MCF 10A (cell line): Measurements from ENCODE around the gene MT1X. TPM values are rescaled to one million over a fixed set of nuclear protein-coding genes. Genes with fewer than 3 reads are reported as not detected.
"Not testable (repeated sequence)": the region's sequence is repeated elsewhere in the genome, so short reads cannot be mapped to it uniquely, and the experiment has no call there.

Experiments
- BruUV-seq: library from RNA; stranded (reverse); fragments of 400-500 nt; replicated peaks from 2 replicates; lab custom pipeline; 2021; lab: Mats Ljungman, UMichigan
- CTCF ChIA-PET: fragments of 300-600 bp; sonication (Branson Sonifier 250); formaldehyde crosslinking; extraction: SDS; loops from one replicate; lab custom pipeline; 2021; ENCODE audit warnings: antibody characterized with exemption, inconsistent platforms; lab: Yijun Ruan, JAX
- POLR2A ChIA-PET: fragments of 300-600, 350-650 bp; sonication (Branson Sonifier 250); formaldehyde crosslinking; extraction: SDS; loops from one replicate; lab custom pipeline; 2020; ENCODE audit warnings: antibody characterized with exemption, inconsistent platforms; lab: Yijun Ruan, JAX
- DNase-seq: peaks from one replicate; pipeline ENCODE4 v3.0.0-alpha.2; 2018; ENCODE audit not compliant: unreplicated experiment
- H3K27ac Mint-ChIP-seq: one replicate; pipeline ENCODE4 v1.8.0; 2022; ENCODE audit warnings: mild to moderate bottlenecking, low read depth, mixed read lengths; ENCODE audit not compliant: unreplicated experiment
- H3K27me3 Mint-ChIP-seq: one replicate; pipeline ENCODE4 v1.8.0; 2022; ENCODE audit warnings: mixed read lengths; ENCODE audit not compliant: insufficient read depth, unreplicated experiment
- H3K36me3 Mint-ChIP-seq: one replicate; pipeline ENCODE4 v1.8.0; 2022; ENCODE audit warnings: mild to moderate bottlenecking, moderate library complexity, mixed read lengths; ENCODE audit not compliant: insufficient read depth, unreplicated experiment
- H3K4me1 Mint-ChIP-seq: one replicate; pipeline ENCODE4 v1.8.0; 2022; ENCODE audit warnings: mixed read lengths; ENCODE audit not compliant: insufficient read depth, unreplicated experiment
- H3K4me3 Mint-ChIP-seq: one replicate; pipeline ENCODE4 v1.8.0; 2022; ENCODE audit warnings: mild to moderate bottlenecking, moderate library complexity, mixed read lengths; ENCODE audit not compliant: unreplicated experiment
- H3K9me3 Mint-ChIP-seq: one replicate; pipeline ENCODE4 v1.8.0; 2022; ENCODE audit warnings: mixed read lengths; ENCODE audit not compliant: unreplicated experiment
- CTCF ChIP-seq: fragments of 200-600 bp; IDR thresholded peaks from one replicate; pipeline ENCODE4 v1.8.0; 2022; ENCODE audit warnings: antibody characterized with exemption, mild to moderate bottlenecking; ENCODE audit not compliant: unreplicated experiment
- intact Hi-C: fragments of 100-400 bp; cut with micrococcal nuclease; formaldehyde crosslinking; loops from 2 replicates; pipeline ENCODE4 v1.14.1; 2022
- total RNA-seq: library from RNA; stranded (reverse); gene quantifications from 2 replicates; pipeline ENCODE4 v1.2.3, GENCODE V29; 2022

Gene MT1X
- total RNA-seq, 1 experiment from 2014 or later, result 108 TPM

GRCh38 chr16:56711862-56712261 lies 29.6 kb downstream of the MT1X start:
- Mint-ChIP-seq H3K4me3 (no peak overlapping the region), H3K9me3 (no peaks in the 10 kb centered on the region), H3K4me1 (no peaks in the 10 kb centered on the region), H3K27me3 (no peaks in the 10 kb centered on the region), H3K27ac (no peak overlapping the region), H3K36me3 (no peaks in the 10 kb centered on the region)
- no peak for TF ChIP-seq CTCF
- POLR2A ChIA-PET, result no interaction called here
- no TSS peak for BruUV-seq
- CTCF ChIA-PET, result no interaction called here
- intact Hi-C loops, result no loop called here
- no peak for DNase-seq

GRCh38 chr16:56713794-56714193 lies 31.5 kb downstream of the MT1X start:
- intact Hi-C loops, result no loop called here
- no TSS peak for BruUV-seq
- ChIA-PET CTCF (interaction anchor here (0.6 kb wide), 1 partner anchor 20 kb away, joined by 4 read pairs; no protein-coding TSS in a partner anchor), POLR2A (no interaction called here)
- DNase-seq, result no peak
- Mint-ChIP-seq H3K9me3 (no peaks in the 10 kb centered on the region), H3K27me3 (no peaks in the 10 kb centered on the region), H3K27ac (no peak overlapping the region), H3K4me1 (no peaks in the 10 kb centered on the region), H3K36me3 (no peaks in the 10 kb centered on the region), H3K4me3 (no peak overlapping the region)
- TF ChIP-seq CTCF, result no peak

GRCh38 chr16:56715126-56715525 lies 32.9 kb downstream of the MT1X start:
- no peaks in the 10 kb centered on the region for H3K36me3 Mint-ChIP-seq
- BruUV-seq, result no TSS peak
- DNase-seq, result no peak
- CTCF ChIA-PET, result interaction anchor here (0.6 to 2.8 kb wide), 3 partner anchors 13 to 151 kb away, joined by 4 to 20 read pairs (median 4); no protein-coding TSS in a partner anchor
- H3K4me1 Mint-ChIP-seq, result no peaks in the 10 kb centered on the region
- no peaks in the 10 kb centered on the region for H3K9me3 Mint-ChIP-seq
- no peak for TF ChIP-seq CTCF
- intact Hi-C loops, result no loop called here
- H3K27ac Mint-ChIP-seq, result no peak overlapping the region
- no peak overlapping the region for H3K4me3 Mint-ChIP-seq
- POLR2A ChIA-PET, result interaction anchor here (0.9 kb wide), 1 partner anchor 32 kb away, joined by 3 read pairs; no protein-coding TSS in a partner anchor
- H3K27me3 Mint-ChIP-seq, result no peaks in the 10 kb centered on the region

GRCh38 chr16:56716761-56717160 lies 34.5 kb downstream of the MT1X start:
- no peaks in the 10 kb centered on the region for H3K27me3 Mint-ChIP-seq
- ChIA-PET POLR2A (interaction anchor here (1.2 kb wide), 1 partner anchor 13 kb away, joined by 6 read pairs; no protein-coding TSS in a partner anchor), CTCF (interaction anchor here (0.7 to 2.8 kb wide), 5 partner anchors 14 to 452 kb away, joined by 3 to 20 read pairs (median 4); no protein-coding TSS in a partner anchor)
- intact Hi-C loops, result no loop called here
- H3K36me3 Mint-ChIP-seq, result no peaks in the 10 kb centered on the region
- no peaks in the 10 kb centered on the region for H3K9me3 Mint-ChIP-seq
- BruUV-seq, result no TSS peak
- no peaks in the 10 kb centered on the region for H3K4me1 Mint-ChIP-seq
- no peak for TF ChIP-seq CTCF
- H3K4me3 Mint-ChIP-seq, result no peak overlapping the region
- no peak overlapping the region for H3K27ac Mint-ChIP-seq
- no peak for DNase-seq

- H3K36me3 Mint-ChIP-seq, H3K4me1 Mint-ChIP-seq, H3K27ac Mint-ChIP-seq, BruUV-seq, DNase-seq, H3K4me3 Mint-ChIP-seq, H3K27me3 Mint-ChIP-seq, intact Hi-C loops, H3K9me3 Mint-ChIP-seq: not testable (repeated sequence)
- CTCF ChIA-PET, result interaction anchor here (0.7 to 2.8 kb wide), 4 partner anchors 15 to 451 kb away, joined by 3 to 20 read pairs (median 4); no protein-coding TSS in a partner anchor
- POLR2A ChIA-PET, result interaction anchor here (0.5 to 1.2 kb wide), 2 partner anchors 12 to 35 kb away, joined by 3 to 6 read pairs; partner anchors contain the start of gene MT1X
These were observed 35.3 kb downstream of the MT1X start for GRCh38 chr16:56717532-56717931.
